ENCODE results near the gene MAPK10.

MAPK10 gene

DNA sequence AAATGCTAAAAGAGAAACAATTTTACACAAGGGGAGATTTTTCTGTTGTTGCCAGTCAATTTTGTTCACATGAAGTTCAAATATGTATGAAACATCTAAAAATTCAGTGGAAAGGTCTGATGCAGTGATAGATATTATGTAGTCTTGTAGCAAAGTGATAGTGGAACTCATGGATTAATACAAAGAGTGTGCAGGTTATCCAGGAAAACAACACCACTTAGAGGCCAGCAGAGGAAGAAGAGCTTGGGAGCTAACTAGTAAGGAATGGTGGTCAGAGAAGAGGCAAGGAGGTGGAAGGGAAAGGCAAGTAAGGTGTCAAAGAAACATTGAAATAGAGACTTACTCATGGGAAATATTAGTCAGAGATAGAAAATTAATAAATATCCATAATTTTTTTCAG lies 395.6 kb downstream of the MAPK10 start:
- no peak for DNase-seq

DNA sequence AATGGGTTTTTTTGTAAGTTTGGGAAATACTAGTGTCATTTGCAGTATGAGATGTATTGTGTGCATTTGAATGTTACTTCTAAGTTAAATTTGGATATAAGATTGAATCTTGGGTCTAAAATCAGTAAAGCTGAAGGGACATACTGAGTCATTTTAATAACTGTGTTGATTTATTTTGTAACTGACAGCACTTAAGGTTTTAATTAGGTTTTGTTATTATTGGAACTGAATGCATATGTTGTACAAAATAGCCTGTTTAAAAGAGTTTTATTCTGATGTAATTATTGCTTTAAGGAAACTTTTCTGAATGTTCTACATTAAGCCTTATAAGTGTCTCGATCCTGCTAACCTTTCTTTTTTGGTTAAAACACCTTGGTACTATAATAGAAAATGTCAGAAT lies 396.6 kb downstream of the MAPK10 start:
- DNase-seq = no peak

DNA sequence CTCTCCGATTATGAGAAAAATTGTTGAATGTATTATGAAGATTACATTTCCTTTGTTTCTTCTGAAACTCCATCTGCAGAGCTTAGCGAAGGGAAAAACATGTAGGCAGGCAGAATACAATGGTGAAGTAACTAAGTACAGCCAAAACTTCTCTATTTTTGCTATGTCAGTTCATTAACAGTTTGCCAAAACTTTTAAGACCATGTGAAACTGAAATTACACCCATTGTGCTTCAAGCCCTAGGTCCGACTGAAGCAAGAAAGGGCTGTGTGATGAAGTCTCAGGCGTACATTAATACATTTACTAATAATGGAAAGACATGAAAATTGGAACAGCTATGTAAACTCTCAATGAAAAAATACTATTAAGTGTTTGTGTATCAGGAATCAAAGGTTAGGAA lies 398.0 kb downstream of the MAPK10 start:
- no peak for DNase-seq

DNA sequence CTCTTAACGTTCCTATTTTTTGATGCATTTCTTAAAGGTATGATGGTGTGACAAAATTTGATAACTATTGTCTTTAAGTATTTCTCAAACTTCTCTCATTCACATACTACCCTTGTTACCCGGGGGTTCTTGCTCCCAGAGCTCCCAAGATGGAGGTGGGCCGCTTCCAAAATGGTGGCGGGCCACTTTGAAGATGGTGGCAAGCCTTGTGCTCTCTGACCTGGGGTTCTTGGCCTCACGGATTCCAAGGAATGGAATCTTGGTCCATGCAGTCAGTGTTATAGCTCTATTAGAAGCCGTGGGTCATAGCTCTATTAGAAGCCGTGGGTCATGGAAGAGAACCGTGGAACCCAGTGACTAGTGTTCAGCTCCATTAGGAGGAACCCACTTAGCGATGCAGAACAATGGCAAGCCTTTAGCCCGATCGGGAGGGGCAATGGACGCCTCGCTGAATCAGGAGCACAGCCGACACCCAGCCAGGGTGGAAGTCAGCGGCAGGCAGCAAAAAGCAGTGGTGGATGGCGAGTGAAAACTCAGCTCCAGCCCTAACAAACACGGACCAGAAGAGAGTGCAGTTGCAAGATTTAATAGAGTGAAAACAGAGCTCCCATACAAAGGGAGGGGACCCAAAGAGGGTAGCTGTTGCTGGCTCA lies 403.4 kb downstream of the MAPK10 start:
- no peak for DNase-seq

DNA sequence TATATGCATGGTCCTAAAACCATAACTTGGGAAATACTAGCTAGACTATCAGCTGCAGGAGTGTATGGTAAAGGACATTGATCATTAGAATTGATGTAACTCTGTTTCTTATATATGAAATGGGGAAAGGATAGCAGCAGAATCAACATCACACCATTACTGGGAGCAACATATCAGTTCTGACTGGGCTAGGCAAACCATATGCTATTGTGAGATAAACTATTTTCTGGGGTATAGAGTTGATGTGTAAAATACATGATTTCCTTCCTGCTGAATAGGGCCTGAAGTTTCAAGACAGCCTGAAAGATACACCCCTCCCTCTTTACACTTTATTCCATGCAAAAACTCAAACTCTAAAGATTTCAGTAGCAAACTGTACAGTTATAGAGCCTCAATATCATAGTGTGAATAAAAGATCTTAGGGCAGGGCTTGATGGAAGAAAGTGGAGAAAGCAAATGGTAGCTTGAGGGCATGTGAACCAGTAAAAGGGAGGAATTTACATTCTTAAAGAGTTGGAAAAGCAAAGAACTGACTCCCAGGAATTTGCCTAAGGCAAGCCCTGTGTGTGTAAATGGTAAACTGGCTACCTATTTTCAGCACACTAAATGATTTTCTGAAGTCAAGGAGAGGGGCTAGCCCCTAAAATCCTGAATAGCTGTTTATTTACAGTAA lies 404.1 kb downstream of the MAPK10 start:
- DNase-seq = no peak

DNA sequence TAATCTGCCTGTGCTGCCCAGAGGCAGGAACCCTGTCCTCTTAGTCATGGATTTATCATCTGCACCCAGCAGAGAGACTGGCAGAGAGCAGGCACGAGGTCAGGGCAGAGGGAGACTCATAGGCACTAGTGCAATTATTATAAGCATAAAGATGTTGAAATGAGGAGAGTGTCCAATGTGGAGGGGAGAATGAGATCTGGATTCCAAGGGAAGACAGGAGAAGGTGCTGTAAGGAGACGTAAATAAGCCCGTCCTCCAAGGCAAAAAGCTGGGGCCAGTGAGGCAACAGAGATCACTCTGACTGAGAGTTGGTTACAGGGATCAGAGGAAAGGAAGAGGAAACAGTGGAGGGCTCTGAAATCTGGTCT lies 406.2 kb downstream of the MAPK10 start:
- DNase-seq = no peak

DNA sequence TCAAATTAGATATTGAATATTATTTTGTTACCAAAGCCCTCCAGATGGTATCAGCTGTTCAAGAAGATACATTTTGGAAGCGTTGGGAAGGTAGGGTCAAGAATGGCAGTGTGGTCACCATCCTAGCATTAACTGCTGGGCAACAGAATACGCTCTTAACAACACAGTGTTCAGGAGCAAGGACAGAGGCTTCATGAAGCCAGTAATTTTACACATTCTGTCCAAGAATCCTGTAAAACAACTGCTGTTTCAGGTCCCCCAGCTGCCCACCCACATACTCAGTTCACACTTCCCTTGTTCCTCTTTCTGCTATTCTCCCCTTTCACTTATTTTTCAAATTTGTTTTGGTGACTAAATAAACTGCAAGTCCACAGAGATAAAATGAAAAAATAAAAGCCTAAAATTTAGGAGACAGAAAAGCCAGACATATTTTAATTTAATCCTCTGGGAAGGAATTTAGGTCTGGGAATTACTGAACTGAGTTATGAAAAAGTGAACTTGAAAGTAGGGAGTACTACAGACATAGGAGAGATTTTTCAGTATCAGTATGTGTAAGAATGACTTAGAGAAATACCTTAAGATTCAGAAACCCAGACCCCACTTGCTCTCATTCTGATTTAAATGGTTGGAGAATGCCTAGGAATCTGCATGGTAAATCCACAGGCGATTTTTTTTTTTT lies 406.7 kb downstream of the MAPK10 start:
- no peak for DNase-seq

DNA sequence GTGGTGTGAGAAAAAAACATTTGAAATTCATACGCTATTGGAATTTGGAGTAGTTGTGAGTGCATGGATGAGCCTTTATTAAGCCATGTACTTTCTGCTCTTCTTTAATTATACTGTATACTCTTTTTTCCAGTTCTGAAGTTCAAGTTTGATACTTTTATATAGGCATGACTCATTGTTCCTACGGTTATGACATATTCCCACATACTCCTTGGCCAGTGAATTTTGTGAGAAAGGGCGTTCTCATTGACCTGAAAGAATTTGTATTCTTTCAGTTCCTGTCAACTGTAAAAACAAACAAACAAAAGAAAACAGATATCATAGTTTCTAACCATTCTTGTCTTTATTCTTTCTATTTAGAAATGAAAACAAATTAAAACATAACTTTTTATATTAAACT lies 407.3 kb downstream of the MAPK10 start:
- DNase-seq = no peak

DNA sequence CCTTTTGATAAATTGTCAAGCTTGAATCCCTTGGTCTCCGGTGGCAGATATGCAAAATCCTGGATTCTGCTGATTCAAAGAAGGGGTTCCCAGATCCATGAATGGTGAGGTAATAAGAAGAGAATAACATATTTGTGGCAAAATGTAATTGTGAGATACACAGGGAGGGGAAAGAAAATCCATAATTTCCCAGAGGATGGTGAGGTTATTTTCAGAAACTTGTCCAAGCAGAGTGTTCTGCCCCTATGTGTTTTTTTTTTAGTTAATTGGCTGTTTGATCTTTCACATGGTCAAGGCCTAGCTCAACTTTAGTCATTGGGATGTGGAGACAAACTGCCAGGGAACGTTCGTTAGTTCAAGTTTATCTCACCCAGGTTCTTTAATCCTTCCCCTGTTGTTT lies 408.8 kb downstream of the MAPK10 start:
- no peak for DNase-seq

DNA sequence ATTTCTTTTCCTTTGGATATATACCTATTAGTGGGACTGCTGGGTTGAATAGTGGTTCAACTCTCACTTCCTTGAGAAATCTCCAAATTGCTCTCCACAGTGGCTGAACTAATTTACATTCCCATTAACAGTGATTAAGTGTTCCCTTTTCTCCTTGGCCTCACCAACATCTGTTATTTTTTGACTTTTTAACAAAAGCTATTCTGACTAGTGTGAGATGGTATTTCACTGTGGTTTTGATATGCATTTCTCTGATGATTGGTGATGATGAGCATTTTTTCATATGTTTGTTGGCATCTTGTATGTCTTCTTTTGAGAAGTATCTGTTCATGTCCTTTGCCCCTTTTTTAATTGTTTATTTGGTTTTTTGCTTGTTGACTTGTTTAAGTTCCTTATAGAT lies 413.0 kb downstream of the MAPK10 start:
- DNase-seq = no peak

DNA sequence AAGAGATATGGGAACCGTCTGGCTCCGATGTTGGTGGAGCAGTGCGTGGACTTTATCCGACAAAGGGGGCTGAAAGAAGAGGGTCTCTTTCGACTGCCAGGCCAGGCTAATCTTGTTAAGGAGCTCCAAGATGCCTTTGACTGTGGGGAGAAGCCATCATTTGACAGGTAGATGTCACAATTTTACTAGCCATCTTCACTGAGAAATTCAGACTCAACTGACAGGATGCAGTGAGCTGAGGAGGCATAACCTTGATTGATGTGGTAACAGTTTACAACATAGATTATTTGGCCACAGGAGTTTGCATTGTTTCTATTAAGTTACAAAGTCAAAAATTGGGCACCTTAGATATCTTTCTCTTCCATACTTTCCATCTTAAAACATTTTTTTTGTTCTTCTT lies 417.7 kb downstream of the MAPK10 start:
- DNase-seq = no peak

DNA sequence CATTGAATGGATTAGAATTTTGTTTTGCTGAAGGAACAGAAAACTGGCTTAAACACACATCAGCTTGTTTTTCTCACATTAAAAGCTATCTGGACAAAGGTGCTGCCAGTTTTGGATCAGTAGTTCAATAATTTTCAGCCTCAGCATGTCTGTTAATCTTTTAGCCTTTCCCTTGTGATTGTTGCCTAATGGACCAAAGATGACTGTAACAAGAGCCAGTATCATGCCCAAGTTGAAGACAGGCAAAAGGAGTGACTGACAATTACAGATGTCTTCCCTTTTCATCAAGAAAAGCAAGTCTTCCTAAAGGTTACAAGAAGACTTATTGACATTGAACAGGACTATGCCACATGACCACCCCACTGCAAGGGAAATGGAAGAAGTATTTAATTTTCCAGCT lies 419.7 kb downstream of the MAPK10 start:
- DNase-seq = no peak

All from bone marrow (tissue), 2 donors.